Measurements from ENCODE around the gene STEAP1B.

- TF ChIP-seq CTCF (IDR thresholded peaks at IDR 0.05) (no peak), EP300 (IDR thresholded peaks at IDR 0.05) (no peak), POLR2AphosphoS5 (IDR thresholded peaks at IDR 0.05) (no peak), POLR2A (IDR thresholded peaks at IDR 0.05) (no peak)
Measured at GRCh38 chr7:22420973-22421635, 78.9 kb downstream of the STEAP1B start.
